PC-9 (cell line): ENCODE results near the gene TCF3. TPM values are rescaled to one million over a fixed set of nuclear protein-coding genes. Genes with fewer than 3 reads are reported as not detected.

Source experiments
- BruUV-seq: library from RNA; stranded (reverse); fragments of 400-500 nt; replicated peaks from 2 replicates; lab custom pipeline; 2021; lab: Mats Ljungman, UMichigan
- CTCF ChIA-PET: fragments of 300-600 bp; sonication (Branson Sonifier 250); formaldehyde crosslinking; loops from one replicate; lab custom pipeline; 2022; ENCODE audit warnings: antibody characterized with exemption; lab: Charles Lee
- POLR2A ChIA-PET: fragments of 300-600 bp; sonication (Branson Sonifier 250); formaldehyde crosslinking; loops from one replicate; lab custom pipeline; 2022; ENCODE audit warnings: antibody characterized with exemption; ENCODE audit not compliant: unreplicated experiment; lab: Charles Lee
- DNase-seq, 2 experiments: peaks; one replicate each; pipeline versions ENCODE4 v3.0.0 to v3.0.0-alpha.2; 2015 to 2022; ENCODE audit warnings: mixed read lengths in 1 of 2
- H2AFZ ChIP-seq: fragments of 200-600 bp; sonication (generic); 2 replicates; pipeline ENCODE4 v1.8.1; 2017; ENCODE audit warnings: antibody characterized with exemption
- H3F3A ChIP-seq: fragments of 200-600 bp; sonication (generic); 2 replicates; pipeline ENCODE4 v1.8.1; 2017; ENCODE audit warnings: antibody characterized with exemption, mild to moderate bottlenecking, low read depth; ENCODE audit not compliant: insufficient read depth
- H3K27ac ChIP-seq: fragments of 200-600 bp; sonication (generic); 2 replicates; pipeline ENCODE4 v1.6.1; 2016; ENCODE audit warnings: mixed run types
- H3K27me3 ChIP-seq: fragments of 200-600 bp; sonication (generic); 2 replicates; pipeline ENCODE4 v1.6.1; 2016; ENCODE audit warnings: low read depth, mixed run types; ENCODE audit not compliant: insufficient read depth
- H3K36me3 ChIP-seq: fragments of 200-600 bp; sonication (generic); 2 replicates; pipeline ENCODE4 v1.6.1; 2016; ENCODE audit warnings: low read depth, mixed run types
- H3K4me1 ChIP-seq: fragments of 200-600 bp; sonication (generic); replicated peaks from 2 replicates; pipeline ENCODE4 v1.6.1; 2016; ENCODE audit warnings: mixed run types; ENCODE audit not compliant: insufficient read depth
- H3K4me2 ChIP-seq: fragments of 200-600 bp; sonication (generic); 2 replicates; pipeline ENCODE4 v1.6.1; 2017; ENCODE audit warnings: mixed run types
- H3K4me3 ChIP-seq: fragments of 200-600 bp; sonication (generic); 2 replicates; pipeline ENCODE4 v1.6.1; 2016; ENCODE audit warnings: mixed run types
- H3K79me2 ChIP-seq: fragments of 200-600 bp; sonication (generic); 2 replicates; pipeline ENCODE4 v1.6.1; 2017; ENCODE audit warnings: low read depth, mixed run types
- H3K9me2 ChIP-seq: fragments of 200-600 bp; sonication (generic); 2 replicates; pipeline ENCODE4 v1.8.1; 2017; ENCODE audit warnings: mild to moderate bottlenecking; ENCODE audit not compliant: insufficient read depth
- H3K9me3 ChIP-seq: fragments of 200-600 bp; sonication (generic); 2 replicates; pipeline ENCODE4 v1.8.1; 2016; ENCODE audit warnings: low read depth; ENCODE audit not compliant: insufficient read depth
- H4K20me1 ChIP-seq: fragments of 200-600 bp; sonication (generic); 2 replicates; pipeline ENCODE4 v1.8.1; 2017; ENCODE audit not compliant: insufficient read depth
- EZH2 ChIP-seq: fragments of 200-600 bp; sonication (generic); IDR thresholded peaks from 2 replicates; pipeline ENCODE4 v1.8.0; 2017; ENCODE audit warnings: antibody characterized with exemption, low read depth
- intact Hi-C: fragments of 100-400 bp; cut with micrococcal nuclease; formaldehyde crosslinking; loops from one replicate; pipeline ENCODE4 v1.10.0; 2022; ENCODE audit not compliant: unreplicated experiment
- total RNA-seq: library from RNA; stranded (reverse); gene quantifications from 2 replicates; pipeline ENCODE4 v1.2.3, GENCODE V29; 2021
- TF ChIP-seq, protein P1 (sequence below): fragments of 200-600 bp; sonication (generic); conservative IDR thresholded peaks from 2 replicates; pipeline ENCODE4 v1.6.1; 2017; ENCODE audit warnings: mixed run types, antibody characterized with exemption, mild to moderate bottlenecking, moderate library complexity

The TCF3 gene
- total RNA-seq, 1 experiment from 2014 or later, result 98.0 TPM

DNA sequence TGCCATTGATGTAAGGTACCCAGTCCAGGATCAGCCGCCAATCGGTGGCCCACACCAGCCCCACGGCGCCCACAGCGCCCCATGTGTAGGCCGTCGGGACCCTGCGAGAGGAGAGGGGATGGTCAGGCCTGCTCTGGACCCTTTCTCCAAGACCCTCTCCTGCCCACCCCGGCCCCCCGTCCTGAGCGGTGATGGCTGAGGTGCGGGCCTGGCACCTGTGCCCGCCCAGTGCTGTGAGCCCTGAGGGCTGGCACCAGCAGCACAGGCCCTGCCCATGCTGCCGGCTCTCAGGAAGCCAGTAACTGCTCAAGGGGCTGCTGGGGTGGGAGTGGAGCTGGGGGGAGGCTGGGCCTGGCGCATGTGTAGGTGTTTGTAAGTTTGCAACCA, 53.0 kb downstream of the TCF3 start:
- no peak for DNase-seq
- intact Hi-C loops, result no loop called here
- Histone ChIP-seq H3K4me2 (no peak overlapping the region), H4K20me1 (peaks cover 14% of the 10 kb centered on the region; the same call in 1 of the 2 replicates), H2AFZ (no peak overlapping the region), H3K79me2 (peaks cover 44% of the 10 kb centered on the region), H3K27me3 (no peaks in the 10 kb centered on the region), H3K27ac (no peak overlapping the region), H3K9me3 (no peaks in the 10 kb centered on the region), H3K4me1 (peaks cover 8% of the 10 kb centered on the region; the same call in 1 of the 2 replicates), H3F3A (peaks cover 5% of the 10 kb centered on the region; the same call in 1 of the 2 replicates), H3K9me2 (no peaks in the 10 kb centered on the region), H3K36me3 (no peaks in the 10 kb centered on the region), H3K4me3 (no peak overlapping the region)
- CTCF ChIA-PET, result no interaction called here
- BruUV-seq, result no TSS peak
- POLR2A ChIA-PET, result no interaction called here
- TF ChIP-seq, protein P1, sequence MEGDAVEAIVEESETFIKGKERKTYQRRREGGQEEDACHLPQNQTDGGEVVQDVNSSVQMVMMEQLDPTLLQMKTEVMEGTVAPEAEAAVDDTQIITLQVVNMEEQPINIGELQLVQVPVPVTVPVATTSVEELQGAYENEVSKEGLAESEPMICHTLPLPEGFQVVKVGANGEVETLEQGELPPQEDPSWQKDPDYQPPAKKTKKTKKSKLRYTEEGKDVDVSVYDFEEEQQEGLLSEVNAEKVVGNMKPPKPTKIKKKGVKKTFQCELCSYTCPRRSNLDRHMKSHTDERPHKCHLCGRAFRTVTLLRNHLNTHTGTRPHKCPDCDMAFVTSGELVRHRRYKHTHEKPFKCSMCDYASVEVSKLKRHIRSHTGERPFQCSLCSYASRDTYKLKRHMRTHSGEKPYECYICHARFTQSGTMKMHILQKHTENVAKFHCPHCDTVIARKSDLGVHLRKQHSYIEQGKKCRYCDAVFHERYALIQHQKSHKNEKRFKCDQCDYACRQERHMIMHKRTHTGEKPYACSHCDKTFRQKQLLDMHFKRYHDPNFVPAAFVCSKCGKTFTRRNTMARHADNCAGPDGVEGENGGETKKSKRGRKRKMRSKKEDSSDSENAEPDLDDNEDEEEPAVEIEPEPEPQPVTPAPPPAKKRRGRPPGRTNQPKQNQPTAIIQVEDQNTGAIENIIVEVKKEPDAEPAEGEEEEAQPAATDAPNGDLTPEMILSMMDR, result no peak
- no peak for TF ChIP-seq EZH2

DNA sequence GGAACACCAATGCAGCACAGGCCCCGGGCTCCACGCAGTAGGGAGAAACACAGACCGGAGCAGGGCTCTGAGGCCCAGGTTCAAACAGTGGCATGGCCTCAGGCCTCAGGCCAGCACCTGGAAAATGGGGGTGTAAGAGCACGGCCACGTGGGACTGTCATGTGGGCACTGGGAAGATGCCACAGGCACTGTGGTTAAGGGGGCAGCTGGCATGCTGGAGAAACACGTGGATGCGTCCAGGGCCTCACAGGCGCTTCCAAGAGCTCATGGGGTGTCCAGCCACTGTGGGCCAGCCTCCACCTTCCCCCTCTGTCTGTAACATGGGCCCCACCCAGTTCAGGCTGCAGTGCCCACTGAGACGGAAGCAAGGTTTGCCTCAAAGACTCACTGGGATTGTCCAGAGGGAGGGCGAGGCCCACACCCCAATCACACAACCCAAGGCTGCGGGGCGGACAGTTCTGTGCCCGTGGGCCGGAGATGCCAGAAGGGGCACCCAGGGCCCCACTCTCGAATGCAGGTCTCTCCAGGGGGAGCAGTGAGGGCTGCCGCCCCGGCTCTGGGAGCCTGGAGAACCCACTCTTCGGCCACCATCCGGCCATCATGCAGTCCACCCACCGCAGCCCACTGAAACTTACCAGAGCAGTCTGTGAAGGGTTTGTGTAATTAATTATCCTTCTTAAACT, 53.5 kb downstream of the TCF3 start:
- ChIA-PET POLR2A (interaction anchor here (0.6 kb wide), 1 partner anchor 216 kb away, joined by 3 read pairs; no protein-coding TSS in a partner anchor), CTCF (interaction anchor here (0.6 kb wide), 1 partner anchor 255 kb away, joined by 8 read pairs; no protein-coding TSS in a partner anchor)
- H3K27me3 ChIP-seq, result no peaks in the 10 kb centered on the region
- H3K36me3 ChIP-seq, result no peaks in the 10 kb centered on the region
- H4K20me1 ChIP-seq, result peaks cover 14% of the 10 kb centered on the region; the same call in 1 of the 2 replicates
- H3K4me3 ChIP-seq, result no peak overlapping the region
- H3K9me2 ChIP-seq, result no peaks in the 10 kb centered on the region
- intact Hi-C loops, result no loop called here
- DNase-seq, result no peak
- TF ChIP-seq EZH2, result no peak
- TF ChIP-seq, protein P1, result no peak
- no TSS peak for BruUV-seq
- H3K4me1 ChIP-seq, result peaks cover 3% of the 10 kb centered on the region; the same call in 1 of the 2 replicates
- H3K4me2 ChIP-seq, result no peak overlapping the region
- H2AFZ ChIP-seq, result no peak overlapping the region
- H3K9me3 ChIP-seq, result no peaks in the 10 kb centered on the region
- H3K27ac ChIP-seq, result no peak overlapping the region
- peaks cover 5% of the 10 kb centered on the region; the same call in 1 of the 2 replicates for H3F3A ChIP-seq
- H3K79me2 ChIP-seq, result peaks cover 39% of the 10 kb centered on the region

DNA sequence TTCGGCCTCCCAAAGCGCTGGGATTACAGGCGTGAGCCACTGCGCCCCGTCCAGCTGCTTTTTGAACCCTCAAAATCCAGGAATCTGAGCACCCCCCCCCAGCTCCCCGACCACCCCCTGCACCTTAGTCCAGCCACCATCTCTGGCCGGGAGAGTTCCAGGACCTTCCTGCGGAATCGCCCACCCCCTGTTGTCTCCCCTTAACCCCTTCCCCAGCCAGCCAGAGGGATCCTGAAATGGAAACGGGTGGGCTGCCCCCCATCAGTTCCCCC, 59.0 kb downstream of the TCF3 start:
- H3K9me3 ChIP-seq, result no peaks in the 10 kb centered on the region
- TSS peak; percentile 67 for BruUV-seq
- ChIA-PET CTCF (interaction anchor here (0.6 to 1.0 kb wide), 3 partner anchors 47 to 154 kb away, joined by 3 to 5 read pairs (median 5); no protein-coding TSS in a partner anchor), POLR2A (interaction anchor here (0.6 kb wide), 2 partner anchors 138 to 1020 kb away, joined by 6 to 13 read pairs; no protein-coding TSS in a partner anchor)
- H3F3A ChIP-seq, result peaks cover 27% of the 10 kb centered on the region; the same call in 1 of the 2 replicates
- H3K27ac ChIP-seq, result no peak overlapping the region
- H3K9me2 ChIP-seq, result no peaks in the 10 kb centered on the region
- H3K4me2 ChIP-seq, result peak overlapping the region; percentile 77
- H4K20me1 ChIP-seq, result peaks cover 11% of the 10 kb centered on the region
- peaks cover 7% of the 10 kb centered on the region; the same call in 1 of the 2 replicates for H3K4me1 ChIP-seq
- DNase-seq, result no peak
- H3K36me3 ChIP-seq, result no peaks in the 10 kb centered on the region
- intact Hi-C loops, result no loop called here
- H3K4me3 ChIP-seq, result no peak overlapping the region
- H3K27me3 ChIP-seq, result no peaks in the 10 kb centered on the region
- H3K79me2 ChIP-seq, result peaks cover 33% of the 10 kb centered on the region
- H2AFZ ChIP-seq, result no peak overlapping the region
- no peak for TF ChIP-seq EZH2
- TF ChIP-seq, protein P1, result no peak
